Measurements from ENCODE around the gene IGSF23. TPM values are rescaled to one million over a fixed set of nuclear protein-coding genes. Genes with fewer than 3 reads are reported as not detected.

Gene IGSF23
- total RNA-seq, 4 donors from 2014 or later: not detected

DNA sequence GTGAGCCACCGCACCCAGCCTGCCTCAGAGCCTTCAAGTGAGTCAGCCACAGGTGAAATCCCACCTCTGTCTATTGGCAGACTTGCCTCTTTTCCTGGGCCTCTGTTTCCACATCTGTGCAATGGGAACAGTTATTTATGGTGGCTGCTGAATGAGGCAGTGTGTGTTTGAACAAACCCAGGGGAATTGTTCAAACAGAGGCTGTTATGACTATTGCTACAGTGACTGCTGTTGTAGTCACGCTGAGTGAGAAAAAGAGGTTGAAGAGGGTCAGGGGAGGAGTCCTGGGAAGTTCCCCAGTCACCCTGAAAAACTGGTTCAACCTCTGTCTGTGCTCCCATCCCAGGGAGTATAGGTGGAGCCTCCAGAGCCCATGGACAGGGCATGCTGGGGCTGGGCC lies 58.0 kb downstream of the IGSF23 start, which contains the start of gene CEACAM19:
Gene CEACAM19, plus strand, starts transcription at position 83 of the 400 bp plus-strand sequence. CDS start 450 bp downstream, outside the sequence.
- H3K36me3 ChIP-seq: no peaks in the 10 kb centered on the region
- H3K4me1 ChIP-seq: peaks cover 0 to 18% (median 8%) of the 10 kb centered on the region in 3 donors
- 30 to 34% methylated on average over 2 of the region's 2 CpGs for WGBS, 2 donors
- intact Hi-C loops (cut with DNase I): no loop called here
- TF ChIP-seq, protein P1, sequence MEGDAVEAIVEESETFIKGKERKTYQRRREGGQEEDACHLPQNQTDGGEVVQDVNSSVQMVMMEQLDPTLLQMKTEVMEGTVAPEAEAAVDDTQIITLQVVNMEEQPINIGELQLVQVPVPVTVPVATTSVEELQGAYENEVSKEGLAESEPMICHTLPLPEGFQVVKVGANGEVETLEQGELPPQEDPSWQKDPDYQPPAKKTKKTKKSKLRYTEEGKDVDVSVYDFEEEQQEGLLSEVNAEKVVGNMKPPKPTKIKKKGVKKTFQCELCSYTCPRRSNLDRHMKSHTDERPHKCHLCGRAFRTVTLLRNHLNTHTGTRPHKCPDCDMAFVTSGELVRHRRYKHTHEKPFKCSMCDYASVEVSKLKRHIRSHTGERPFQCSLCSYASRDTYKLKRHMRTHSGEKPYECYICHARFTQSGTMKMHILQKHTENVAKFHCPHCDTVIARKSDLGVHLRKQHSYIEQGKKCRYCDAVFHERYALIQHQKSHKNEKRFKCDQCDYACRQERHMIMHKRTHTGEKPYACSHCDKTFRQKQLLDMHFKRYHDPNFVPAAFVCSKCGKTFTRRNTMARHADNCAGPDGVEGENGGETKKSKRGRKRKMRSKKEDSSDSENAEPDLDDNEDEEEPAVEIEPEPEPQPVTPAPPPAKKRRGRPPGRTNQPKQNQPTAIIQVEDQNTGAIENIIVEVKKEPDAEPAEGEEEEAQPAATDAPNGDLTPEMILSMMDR (IDR thresholded peaks at IDR 0.05): no peak
- TF ChIP-seq POLR2A (IDR thresholded peaks at IDR 0.05): no peak
- H3K27me3 ChIP-seq: no peaks in the 10 kb centered on the region
- no peaks in the 10 kb centered on the region for H3K9me3 ChIP-seq
- no peak for DNase-seq
- peak within 1 kb of the TSS; percentile 42 to 67 (median 45) for H3K27ac ChIP-seq
- no peak within 1 kb of the TSS for H3K4me3 ChIP-seq

DNA sequence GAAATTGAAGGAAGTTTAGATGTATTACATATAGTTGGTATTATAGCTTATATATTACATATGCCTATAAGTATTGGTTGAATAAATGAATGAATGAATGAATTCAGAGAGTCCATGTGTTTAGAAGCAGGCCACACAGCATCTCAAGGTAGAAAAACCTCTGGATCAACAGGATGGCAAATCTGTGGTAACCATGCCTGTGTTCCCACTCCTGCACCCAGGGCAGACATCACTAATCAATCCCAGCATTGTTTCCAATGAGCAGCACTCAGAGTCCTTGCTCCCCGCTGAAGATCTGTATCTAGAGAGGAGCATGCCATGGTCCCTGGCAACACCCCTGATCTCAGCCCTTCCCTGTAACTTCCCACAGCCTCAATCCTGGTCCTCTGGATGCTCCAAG lies 58.9 kb downstream of the IGSF23 start:
- H3K9me3 ChIP-seq: no peaks in the 10 kb centered on the region
- no peaks in the 10 kb centered on the region for H3K27me3 ChIP-seq
- no peak overlapping the region for H3K4me3 ChIP-seq
- 67 to 70% methylated on average over 1 of the region's 1 CpG for whole genome bisulfite sequencing, 2 donors
- DNase-seq: no peak
- intact Hi-C loops (cut with DNase I): no loop called here
- H3K36me3 ChIP-seq: no peaks in the 10 kb centered on the region
- H3K27ac ChIP-seq: no peak overlapping the region
- H3K4me1 ChIP-seq: peaks cover 0 to 13% (median 8%) of the 10 kb centered on the region in 3 donors
- TF ChIP-seq, protein P1 (IDR thresholded peaks at IDR 0.05): no peak
- TF ChIP-seq POLR2A (IDR thresholded peaks at IDR 0.05): no peak

DNA sequence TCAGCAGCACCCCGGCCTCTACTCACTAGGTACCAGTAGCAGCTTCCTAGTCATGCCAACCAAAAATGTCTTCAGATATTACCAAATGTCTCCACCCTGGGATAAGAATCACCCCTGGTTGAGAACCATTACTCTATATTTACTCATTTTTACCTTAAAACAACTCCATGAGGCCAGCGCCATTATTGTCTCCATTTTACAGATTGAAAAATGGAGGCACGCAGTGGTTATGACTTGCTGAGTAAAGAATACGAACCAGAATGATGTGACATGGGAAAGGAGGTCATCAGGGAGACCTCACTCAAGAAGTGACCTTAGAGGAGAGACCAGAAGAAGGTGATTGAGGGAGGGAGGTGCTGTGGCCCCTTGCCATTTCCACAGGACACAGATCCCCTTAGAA lies 60.1 kb downstream of the IGSF23 start:
- H3K36me3 ChIP-seq: no peaks in the 10 kb centered on the region
- no peak for DNase-seq
- no peaks in the 10 kb centered on the region for H3K27me3 ChIP-seq
- H3K4me1 ChIP-seq: peaks cover 0 to 13% (median 8%) of the 10 kb centered on the region in 3 donors
- WGBS, 2 donors: 78 to 91% methylated on average over 4 of the region's 4 CpGs
- H3K27ac ChIP-seq: no peak overlapping the region
- TF ChIP-seq POLR2A (IDR thresholded peaks at IDR 0.05): no peak
- TF ChIP-seq, protein P1 (IDR thresholded peaks at IDR 0.05): no peak
- intact Hi-C loops (cut with DNase I): no loop called here
- no peak overlapping the region for H3K4me3 ChIP-seq
- H3K9me3 ChIP-seq: no peaks in the 10 kb centered on the region

DNA sequence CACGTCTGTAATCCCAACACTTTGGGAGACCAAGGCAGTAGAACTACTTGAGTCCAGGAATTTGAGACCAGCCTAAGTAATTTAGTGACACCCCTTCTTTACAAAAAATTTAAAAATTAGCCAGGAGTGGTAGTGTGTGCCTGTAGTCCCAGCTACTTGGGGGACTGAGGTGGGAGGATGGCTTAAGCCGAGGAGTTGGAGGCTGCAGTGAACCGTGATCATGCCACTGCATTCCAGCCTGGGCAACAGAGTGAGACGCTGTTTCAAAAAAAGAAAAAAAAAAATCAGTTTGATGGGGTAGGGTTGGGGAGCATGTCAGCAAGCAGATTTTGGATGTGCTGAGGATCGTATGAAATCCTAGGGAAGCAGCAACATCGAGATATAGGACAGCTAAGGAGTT lies 62.2 kb downstream of the IGSF23 start:
- H3K27me3 ChIP-seq: no peaks in the 10 kb centered on the region
- DNase-seq: no peak
- intact Hi-C loops (cut with DNase I): no loop called here
- peaks cover 0 to 13% (median 8%) of the 10 kb centered on the region in 3 donors for H3K4me1 ChIP-seq
- H3K36me3 ChIP-seq: no peaks in the 10 kb centered on the region
- 84 to 91% methylated on average over 6 of the region's 6 CpGs for WGBS, 2 donors
- H3K27ac ChIP-seq: no peak overlapping the region
- no peak for TF ChIP-seq POLR2A (IDR thresholded peaks at IDR 0.05)
- TF ChIP-seq, protein P1 (IDR thresholded peaks at IDR 0.05): no peak
- no peaks in the 10 kb centered on the region for H3K9me3 ChIP-seq
- H3K4me3 ChIP-seq: no peak overlapping the region

DNA sequence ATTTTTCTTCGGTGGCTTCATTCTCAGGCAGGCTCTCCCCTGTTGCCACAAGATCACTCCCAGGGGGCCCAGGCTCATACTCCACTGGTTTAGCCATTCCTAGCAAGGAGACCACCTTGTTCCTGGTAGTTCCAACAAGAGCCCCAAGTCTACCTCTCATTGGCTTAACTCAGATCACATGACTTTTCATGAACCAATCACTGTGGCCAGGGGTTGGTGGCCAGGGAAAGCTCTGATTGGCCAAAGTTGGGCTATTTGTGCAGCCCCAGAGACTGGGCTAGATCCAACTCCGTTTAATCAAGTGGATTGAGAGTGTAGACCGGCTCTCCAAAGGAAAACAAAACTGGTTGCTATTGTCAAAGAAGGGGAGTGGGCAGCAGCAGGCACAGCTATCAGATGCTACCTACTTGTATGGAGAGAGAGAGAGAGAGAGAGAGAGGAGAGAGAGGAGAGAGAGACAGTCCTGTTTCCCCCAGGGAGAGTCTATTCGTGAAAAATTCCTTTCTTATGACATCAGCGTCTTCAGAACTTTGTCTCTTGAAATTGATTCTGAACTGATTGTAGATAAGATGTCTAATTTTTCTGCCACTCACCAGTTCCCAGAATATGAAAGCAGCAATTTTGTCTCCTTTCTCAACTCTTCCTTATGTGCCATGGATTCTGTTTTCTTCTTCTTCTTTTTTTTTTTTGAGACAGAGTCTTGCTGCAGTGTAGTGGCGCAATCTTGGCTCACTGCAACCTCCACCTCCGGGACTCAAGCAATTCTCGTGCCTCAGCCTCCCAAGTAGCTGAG lies 63.9 kb downstream of the IGSF23 start:
- TF ChIP-seq POLR2A (IDR thresholded peaks at IDR 0.05): no peak
- TF ChIP-seq, protein P1 (IDR thresholded peaks at IDR 0.05): no peak
- intact Hi-C loops (cut with DNase I): no loop called here
- H3K27ac ChIP-seq: peak overlapping the region in 1 of 4 donors; percentile 14

More for the DNA sequence above, 63.9 kb downstream of the IGSF23 start:
- no peaks in the 10 kb centered on the region for H3K4me1 ChIP-seq
- H3K36me3 ChIP-seq: no peaks in the 10 kb centered on the region
- no peak for DNase-seq
- no peak overlapping the region for H3K4me3 ChIP-seq
- 49 to 50% methylated on average over 8 of the region's 8 CpGs for WGBS, 2 donors
- no peaks in the 10 kb centered on the region for H3K9me3 ChIP-seq
- no peaks in the 10 kb centered on the region for H3K27me3 ChIP-seq
